ENCODE data around the gene PTPRN2. TPM values are rescaled to one million over a fixed set of nuclear protein-coding genes. Genes with fewer than 3 reads are reported as not detected.

Gene PTPRN2
- total RNA-seq, 1 experiment from 2014 or later: 2.1 TPM

- ChIA-PET RAD21 (ENCODE audit: low non-redundant PET in 1 of 2, low total read pairs in 2 of 2, uncharacterized antibody in 2 of 2, unreplicated experiment in 2 of 2) (no interaction called here), CTCF (no interaction called here), POLR2A (no interaction called here)
- intact Hi-C loops (cut with micrococcal nuclease): no loop called here
- Histone ChIP-seq H3K9ac (ENCODE audit: low read length) (no peak overlapping the region), H2AFZ (ENCODE audit: low read depth, low read length, poor library complexity, severe bottlenecking) (no peak overlapping the region), H3K27me3 (ENCODE audit: insufficient read depth, low read length) (peaks cover 4% of the 10 kb centered on the region; the same call in 1 of the 2 replicates), H3K4me1 (ENCODE audit: control insufficient read depth in 1 of 2, insufficient read depth in 2 of 2, low read length in 2 of 2) (no peaks in the 10 kb centered on the region), H3K36me3 (ENCODE audit: control insufficient read depth in 1 of 2, insufficient read depth in 2 of 2, low read length in 2 of 2) (no peaks in the 10 kb centered on the region), H4K20me1 (ENCODE audit: insufficient read depth) (no peaks in the 10 kb centered on the region), H3K9me3 (ENCODE audit: control insufficient read depth in 1 of 2, insufficient read depth in 1 of 2, low read depth in 1 of 2, low read length in 2 of 2) (no peaks in the 10 kb centered on the region), H3K4me3 (replicated peaks in 1 of 2; ENCODE audit: low read depth in 1 of 2, low read length in 2 of 2) (no peak overlapping the region), H3K27ac (ENCODE audit: low read depth, low read length) (no peak overlapping the region), H3K9me2 (ENCODE audit: insufficient read depth) (no peaks in the 10 kb centered on the region), H3K79me2 (ENCODE audit: insufficient read depth, low read length) (no peaks in the 10 kb centered on the region), H3K4me2 (ENCODE audit: low read length) (no peak overlapping the region)
- no peak for TF ChIP-seq ZFX (IDR thresholded peaks at IDR 0.05)
- no peak for TF ChIP-seq ATF3 (IDR thresholded peaks at IDR 0.05)
- TF ChIP-seq RAD21 (IDR thresholded peaks at IDR 0.05; ENCODE audit: low read depth): no peak
- no peak for TF ChIP-seq FOSL1 (IDR thresholded peaks at IDR 0.05; ENCODE audit: low read depth)
- no peak for TF ChIP-seq ELF1 (IDR thresholded peaks at IDR 0.05; ENCODE audit: borderline replicate concordance, low read depth)
- TF ChIP-seq CEBPB (IDR thresholded peaks at IDR 0.05; ENCODE audit: low read depth): no peak
- no peak for TF ChIP-seq MAX (IDR thresholded peaks at IDR 0.05)
- no peak for TF ChIP-seq EZH2phosphoT487 (IDR thresholded peaks at IDR 0.05; ENCODE audit: borderline replicate concordance)
- no peak for TF ChIP-seq ZNF274 (IDR thresholded peaks at IDR 0.05; ENCODE audit: low read depth, low read length)
- TF ChIP-seq REST (IDR thresholded peaks at IDR 0.05; ENCODE audit: low read depth): no peak
- no peak for TF ChIP-seq SIN3A (IDR thresholded peaks at IDR 0.05; ENCODE audit: low read depth)
- TF ChIP-seq SP1 (IDR thresholded peaks at IDR 0.05; ENCODE audit: low read depth): no peak
- TF ChIP-seq CBX3 (IDR thresholded peaks at IDR 0.05; ENCODE audit: low read depth): no peak
- TF ChIP-seq POLR2AphosphoS5 (IDR thresholded peaks at IDR 0.05; ENCODE audit: low read depth, low read length): no peak
- no peak for TF ChIP-seq EGR1 (IDR thresholded peaks at IDR 0.05; ENCODE audit: low read depth)
- ATAC-seq (no peak), DNase-seq (ENCODE audit: low read depth, low spot score) (no peak)
- no TSS peak for BruUV-seq (replicated peaks)
Observed at GRCh38 chr7:158388072-158388471, 199.6 kb downstream of the PTPRN2 start.
